Measurements from ENCODE around the gene PTPRE. TPM values are rescaled to one million over a fixed set of nuclear protein-coding genes. Genes with fewer than 3 reads are reported as not detected.

Gene PTPRE
- total RNA-seq, 3 donors from 2014 or later (not counting 1 experiment from before 2014, with no cell fraction given), result 274 to 280 (median 275) TPM

DNA sequence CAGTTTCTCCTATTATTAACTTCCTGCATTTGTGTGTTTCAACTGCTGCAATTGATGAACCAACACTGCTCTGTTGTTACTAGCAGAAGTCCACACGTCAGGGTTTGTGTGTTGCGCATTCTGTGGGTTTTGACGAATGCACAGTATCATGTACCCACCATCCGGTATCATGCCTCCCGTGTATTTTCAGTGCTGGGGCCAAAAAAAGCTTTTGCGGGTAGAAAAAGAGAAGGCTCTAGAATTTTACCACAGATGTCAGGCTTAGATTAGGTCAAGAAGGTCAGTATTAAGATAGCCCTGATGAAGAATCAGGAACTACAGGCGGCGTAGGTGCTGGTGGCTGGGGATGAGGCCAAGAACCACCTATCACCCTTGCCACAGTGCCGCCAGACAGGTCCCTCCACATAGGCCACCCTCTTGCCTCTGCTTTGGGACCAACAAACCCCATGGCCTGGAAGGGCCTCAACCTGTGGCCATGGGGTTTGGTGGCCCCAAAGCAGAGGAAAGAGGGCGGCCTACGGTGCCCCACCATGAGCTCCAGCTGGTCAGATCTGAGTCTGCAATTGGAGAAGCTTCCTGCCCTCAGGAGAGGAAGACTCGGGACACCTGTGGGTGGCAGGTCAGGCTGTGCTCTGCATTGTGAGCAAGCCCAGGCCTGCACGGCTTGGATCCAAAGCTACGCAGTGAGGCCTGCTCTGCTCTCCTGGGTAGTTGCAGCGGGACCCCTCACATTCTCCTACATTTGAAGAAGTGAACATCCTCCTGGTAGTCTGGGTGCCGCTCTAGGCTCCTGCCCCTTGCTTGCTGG lies 147.5 kb downstream of the PTPRE start:
- Mint-ChIP-seq H3K9me3 (no peaks in the 10 kb centered on the region), H3K36me3 (peaks cover 17% of the 10 kb centered on the region), H3K4me3 (peak overlapping the region; percentile 40), H3K4me1 (peaks cover 80 to 82% of the 10 kb centered on the region in 2 donors), H3K27me3 (ENCODE audit: low read depth in 2 of 2) (no peaks in the 10 kb centered on the region), H3K27ac (peak overlapping the region; percentile 85 to 99)
- H3K4me1 ChIP-seq (ENCODE audit: control insufficient read depth, insufficient read depth, low read length), result peaks cover 81% of the 10 kb centered on the region
- no peaks in the 10 kb centered on the region for H3K27me3 ChIP-seq (ENCODE audit: control insufficient read depth, insufficient read depth, low read length)
- H3K9me3 ChIP-seq (ENCODE audit: control insufficient read depth, insufficient read depth, low read length), result no peaks in the 10 kb centered on the region
- DNase-seq (no peak), ATAC-seq (peak; percentile 59 to 88 (median 65))
- 80% methylated on average over 16 of the region's 16 CpGs for WGBS (ENCODE audit: insufficient coverage)
- peaks cover 82% of the 10 kb centered on the region for H3K36me3 ChIP-seq (ENCODE audit: control insufficient read depth, insufficient read depth, low read length)
- H3K27ac ChIP-seq (ENCODE audit: low read length), result peak overlapping the region; percentile 40
- intact Hi-C loops (cut with micrococcal nuclease), result no loop called here
- no peak overlapping the region for H3K4me3 ChIP-seq (ENCODE audit: low read length)
- TF ChIP-seq CTCF (IDR thresholded peaks at IDR 0.05), result no peak

DNA sequence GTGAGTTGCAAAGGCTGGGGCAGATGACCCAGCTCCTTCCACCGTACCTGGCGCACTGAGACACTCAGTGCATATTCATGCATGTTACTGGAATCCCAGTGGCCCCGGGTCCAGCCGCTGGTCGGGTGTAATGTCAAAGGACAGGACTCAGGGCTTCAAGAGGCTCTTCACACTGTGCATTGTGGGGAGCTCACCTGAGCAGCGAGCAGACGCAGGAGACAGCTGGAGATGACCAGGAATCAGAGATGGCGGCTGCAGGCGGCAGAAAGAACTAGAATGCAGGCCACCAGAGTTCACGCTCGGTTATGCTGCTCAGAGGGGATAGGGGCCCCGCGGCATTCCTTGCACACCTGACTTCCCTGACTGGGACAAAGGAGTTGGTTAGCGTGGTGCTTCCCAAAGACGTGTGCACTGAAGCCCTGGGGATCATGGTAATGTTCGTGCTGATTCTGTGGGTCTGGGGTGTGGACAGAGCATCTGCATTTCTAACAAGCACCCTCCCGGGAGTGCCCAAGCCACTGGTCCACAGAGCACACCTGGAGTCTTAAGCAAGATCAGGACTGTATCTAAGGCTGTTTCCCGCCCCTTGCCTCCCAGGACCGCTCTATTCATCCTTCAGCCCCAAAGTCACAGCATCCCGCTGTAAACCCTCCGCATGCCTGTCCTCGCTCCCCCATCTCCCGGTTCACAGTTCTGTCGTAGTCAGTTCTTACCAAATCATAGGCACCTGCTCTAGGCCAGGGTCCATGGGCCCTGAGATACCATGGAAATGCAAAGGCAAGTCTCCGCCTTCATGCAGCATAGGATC lies 148.4 kb downstream of the PTPRE start:
- Mint-ChIP-seq H3K27me3 (ENCODE audit: low read depth in 2 of 2) (no peaks in the 10 kb centered on the region), H3K4me3 (peak overlapping the region; percentile 37), H3K36me3 (peaks cover 17% of the 10 kb centered on the region), H3K4me1 (peaks cover 80 to 82% of the 10 kb centered on the region in 2 donors), H3K27ac (peak overlapping the region; percentile 85 to 88), H3K9me3 (no peaks in the 10 kb centered on the region)
- intact Hi-C loops (cut with micrococcal nuclease), result no loop called here
- H3K9me3 ChIP-seq (ENCODE audit: control insufficient read depth, insufficient read depth, low read length), result no peaks in the 10 kb centered on the region
- DNase-seq, result no peak
- peak overlapping the region; percentile 40 for H3K27ac ChIP-seq (ENCODE audit: low read length)
- no peak for TF ChIP-seq CTCF (IDR thresholded peaks at IDR 0.05)
- H3K27me3 ChIP-seq (ENCODE audit: control insufficient read depth, insufficient read depth, low read length), result no peaks in the 10 kb centered on the region
- peaks cover 84% of the 10 kb centered on the region for H3K36me3 ChIP-seq (ENCODE audit: control insufficient read depth, insufficient read depth, low read length)
- WGBS (ENCODE audit: insufficient coverage), result 97% methylated on average over 25 of the region's 25 CpGs
- no peak for ATAC-seq
- H3K4me3 ChIP-seq (ENCODE audit: low read length), result no peak overlapping the region
- H3K4me1 ChIP-seq (ENCODE audit: control insufficient read depth, insufficient read depth, low read length), result peaks cover 82% of the 10 kb centered on the region

GRCh38 chr10:128056303-128057050 lies 149.6 kb downstream of the PTPRE start:
- H3K27me3 ChIP-seq (ENCODE audit: control insufficient read depth, insufficient read depth, low read length), result no peaks in the 10 kb centered on the region
- Mint-ChIP-seq H3K27ac (peak overlapping the region; percentile 85 to 88), H3K4me3 (peak overlapping the region; percentile 31), H3K36me3 (peaks cover 24% of the 10 kb centered on the region), H3K9me3 (no peaks in the 10 kb centered on the region), H3K4me1 (peaks cover 80 to 85% of the 10 kb centered on the region in 2 donors), H3K27me3 (ENCODE audit: low read depth in 2 of 2) (no peaks in the 10 kb centered on the region)
- no peak overlapping the region for H3K27ac ChIP-seq (ENCODE audit: low read length)
- DNase-seq (no peak), ATAC-seq (no peak)
- no peaks in the 10 kb centered on the region for H3K9me3 ChIP-seq (ENCODE audit: control insufficient read depth, insufficient read depth, low read length)
- peaks cover 85% of the 10 kb centered on the region for H3K36me3 ChIP-seq (ENCODE audit: control insufficient read depth, insufficient read depth, low read length)
- H3K4me3 ChIP-seq (ENCODE audit: low read length), result no peak overlapping the region
- TF ChIP-seq CTCF (IDR thresholded peaks at IDR 0.05), result no peak
- intact Hi-C loops (cut with micrococcal nuclease), result no loop called here
- 97% methylated on average over 17 of the region's 17 CpGs for WGBS (ENCODE audit: insufficient coverage)
- peaks cover 74% of the 10 kb centered on the region for H3K4me1 ChIP-seq (ENCODE audit: control insufficient read depth, insufficient read depth, low read length)
